Lower leg skin (tissue), 3 donors: ENCODE results near the gene SEMA3A.

Experiments used
- CTCF ChIP-seq, 3 donors: fragments of 450-650 bp; IDR thresholded peaks; one replicate each; pipeline ENCODE4 v1.5.1; 2016; ENCODE audit warnings: antibody characterized with exemption in 3 of 3, mild to moderate bottlenecking in 3 of 3, moderate library complexity in 2 of 3
- POLR2A ChIP-seq, 2 donors: fragments of 450-650 bp; IDR thresholded peaks; one replicate each; pipeline ENCODE4 v1.6.1; 2016 to 2017; ENCODE audit warnings: antibody characterized with exemption in 2 of 2, mild to moderate bottlenecking in 1 of 2, moderate library complexity in 1 of 2

GRCh38 chr7:84106291-84106690, 88.3 kb downstream of the SEMA3A start:
- TF ChIP-seq CTCF (IDR thresholded peaks at IDR 0.05) = no peak
- no peak for TF ChIP-seq POLR2A (IDR thresholded peaks at IDR 0.05)
